Right cardiac atrium (tissue), 5 donors: ENCODE measurements around the gene RIPK1. TPM values are rescaled to one million over a fixed set of nuclear protein-coding genes. Genes with fewer than 3 reads are reported as not detected.
A peak's percentile ranks its signal among the peaks of the same experiment; 100 is the strongest.
"Not testable (repeated sequence)": the region's sequence is repeated elsewhere in the genome, so short reads cannot be mapped to it uniquely, and the experiment has no call there.

Source experiments
- ATAC-seq, 2 donors: fragments of 200-7000 bp; cut with Tn5 transposase; one replicate each; pipeline versions ENCODE4 v1.8.0 to v1.9.1; 2020; ENCODE audit warnings: moderate library complexity in 2 of 2, mild to moderate bottlenecking in 1 of 2
- DNase-seq, 3 donors: peaks; one replicate each; pipeline ENCODE4 v3.0.0-alpha.2; 2020
- H3K27ac ChIP-seq: one replicate; pipeline ENCODE4 v1.5.1; 2013; ENCODE audit warnings: mild to moderate bottlenecking, low read length, control low read depth, moderate library complexity
- H3K27me3 ChIP-seq: one replicate; pipeline ENCODE4 v1.6.1; 2013; ENCODE audit not compliant: control insufficient read depth, insufficient read depth
- H3K4me1 ChIP-seq: one replicate; pipeline ENCODE4 v1.6.1; 2013; ENCODE audit warnings: low read length; ENCODE audit not compliant: control insufficient read depth, insufficient read depth
- H3K4me3 ChIP-seq: one replicate; pipeline ENCODE4 v1.5.1; 2013; ENCODE audit warnings: low read length, control low read depth
- H3K9me3 ChIP-seq: one replicate; pipeline ENCODE4 v1.6.1; 2013; ENCODE audit warnings: low read length; ENCODE audit not compliant: control insufficient read depth
- WGBS: extraction: QIAGEN DNeasy Blood & Tissue Kit; methylation state at CpG from one replicate; pipeline ENCODE4 v1.1.7; 2013; 5-methylcytosine and 5-hydroxymethylcytosine counted together
- intact Hi-C, 4 donors: fragments of 100-400 bp; cut with DNase I; formaldehyde crosslinking; loops; one replicate each; pipeline versions ENCODE4 v1.11.0 to v1.14.0; 2022 to 2023
- polyA plus RNA-seq: library from polyadenylated mRNA; stranded (reverse); fragments of 200-250 nt; gene quantifications from one replicate; pipeline ENCODE4 v1.2.3, GENCODE V29; 2013
- total RNA-seq, 4 donors: library from RNA; stranded (reverse); fragmentation: NEBNext Ultra II Directional; extraction: Animal tissue kit (Norgen Biotek cat#: 25700); gene quantifications; one replicate each; pipeline ENCODE4 v1.2.1, GENCODE V29; 2021
- donor health status: healthy with polysubstance abuse.
- donor health status: DM: no; HTN: yes; CAD: no.
- donor health status: DM: no; HTN: no; CAD: no.
- donor health status: DM: no; HTN: yes; CAD: no; lungs with severe emphysema.
- donor health status: DM: yes; HTN: yes; CAD: no.

RIPK1 gene
- total and polyA plus RNA-seq, 5 donors: 6.8 to 11.5 (median 8.3) TPM

- 92% methylated on average over 8 of the region's 8 CpGs for WGBS
- intact Hi-C loops: loop anchor here in 2 of 4 donors (5.0 to 10.0 kb wide), 2 partner anchors 106 to 598 kb away; no protein-coding TSS in a partner anchor
- no peak for ATAC-seq
Observed at GRCh38 chr6:3136292-3137011, 68.2 kb downstream of the RIPK1 start.

GRCh38 chr6:3137057-3137777, 68.9 kb downstream of the RIPK1 start:
- H3K4me1 ChIP-seq: no peaks in the 10 kb centered on the region
- ATAC-seq: no peak
- 95% methylated on average over 12 of the region's 12 CpGs for WGBS
- no peaks in the 10 kb centered on the region for H3K27me3 ChIP-seq
- H3K9me3 ChIP-seq: no peaks in the 10 kb centered on the region
- intact Hi-C loops: loop anchor here in 2 of 4 donors (5.0 to 10.0 kb wide), 2 partner anchors 105 to 598 kb away; no protein-coding TSS in a partner anchor
- no peak for DNase-seq
- no peak overlapping the region for H3K4me3 ChIP-seq
- no peak overlapping the region for H3K27ac ChIP-seq

More at GRCh38 chr6:3136292-3137011, 68.2 kb downstream of the RIPK1 start:
- Histone ChIP-seq H3K4me1 (no peaks in the 10 kb centered on the region), H3K4me3 (no peak overlapping the region), H3K27ac (no peak overlapping the region), H3K27me3 (no peaks in the 10 kb centered on the region), H3K9me3 (no peaks in the 10 kb centered on the region)
- no peak for DNase-seq

GRCh38 chr6:3137873-3138272, 69.6 kb downstream of the RIPK1 start:
- not testable (repeated sequence) for ATAC-seq, H3K4me1 ChIP-seq, H3K4me3 ChIP-seq, H3K27me3 ChIP-seq, DNase-seq, H3K9me3 ChIP-seq
- intact Hi-C loops: loop anchor here in 2 of 4 donors (5.0 to 10.0 kb wide), 2 partner anchors 104 to 597 kb away; no protein-coding TSS in a partner anchor
- WGBS: 83% methylated on average over 6 of the region's 6 CpGs
- H3K27ac ChIP-seq: peak overlapping the region; percentile 9

GRCh38 chr6:3138341-3138740, 70.0 kb downstream of the RIPK1 start:
- no peaks in the 10 kb centered on the region for H3K4me1 ChIP-seq
- no peaks in the 10 kb centered on the region for H3K9me3 ChIP-seq
- no peak overlapping the region for H3K4me3 ChIP-seq
- DNase-seq (no peak), ATAC-seq (no peak)
- H3K27me3 ChIP-seq: no peaks in the 10 kb centered on the region
- WGBS: 73% methylated on average over 1 of the region's 1 CpG
- no peak overlapping the region for H3K27ac ChIP-seq
- intact Hi-C loops: loop anchor here in 2 of 4 donors (5.0 to 10.0 kb wide), 2 partner anchors 104 to 596 kb away; no protein-coding TSS in a partner anchor

- Histone ChIP-seq H3K4me3 (no peak overlapping the region), H3K9me3 (no peaks in the 10 kb centered on the region), H3K27me3 (no peaks in the 10 kb centered on the region), H3K27ac (peak overlapping the region; percentile 51), H3K4me1 (no peaks in the 10 kb centered on the region)
- WGBS: 48% methylated on average over 14 of the region's 14 CpGs
- peak; percentile 50 to 81 (median 75) for DNase-seq
- intact Hi-C loops: loop anchor here in 2 of 4 donors (5.0 to 10.0 kb wide), 2 partner anchors 103 to 596 kb away; no protein-coding TSS in a partner anchor
- ATAC-seq: peak; percentile 81 to 90
Observed at GRCh38 chr6:3139090-3139903, 71.0 kb downstream of the RIPK1 start.

GRCh38 chr6:3140201-3140600, 71.9 kb downstream of the RIPK1 start:
- Histone ChIP-seq H3K27me3 (no peaks in the 10 kb centered on the region), H3K27ac (no peak overlapping the region), H3K4me3 (no peak overlapping the region), H3K4me1 (no peaks in the 10 kb centered on the region), H3K9me3 (no peaks in the 10 kb centered on the region)
- DNase-seq (no peak), ATAC-seq (no peak)
- WGBS: 90% methylated on average over 20 of the region's 20 CpGs
- intact Hi-C loops: loop anchor here in 1 of 4 donors (5.0 kb wide), 1 partner anchor 107 kb away; no protein-coding TSS in a partner anchor

- Histone ChIP-seq H3K4me1 (no peaks in the 10 kb centered on the region), H3K27me3 (no peaks in the 10 kb centered on the region), H3K9me3 (no peaks in the 10 kb centered on the region), H3K27ac (no peak overlapping the region), H3K4me3 (no peak overlapping the region)
- ATAC-seq (no peak), DNase-seq (no peak)
- intact Hi-C loops: loop anchor here in 1 of 4 donors (5.0 kb wide), 1 partner anchor 105 kb away; no protein-coding TSS in a partner anchor
Observed at GRCh38 chr6:3142536-3142935, 74.2 kb downstream of the RIPK1 start.

GRCh38 chr6:3143158-3143557, 74.9 kb downstream of the RIPK1 start:
- Histone ChIP-seq H3K4me3 (no peak overlapping the region), H3K9me3 (no peaks in the 10 kb centered on the region), H3K4me1 (no peaks in the 10 kb centered on the region), H3K27me3 (no peaks in the 10 kb centered on the region), H3K27ac (no peak overlapping the region)
- intact Hi-C loops: loop anchor here in 1 of 4 donors (5.0 kb wide), 1 partner anchor 104 kb away; no protein-coding TSS in a partner anchor
- ATAC-seq (no peak), DNase-seq (no peak)
- 88% methylated on average over 6 of the region's 6 CpGs for WGBS

- H3K27ac ChIP-seq: no peak overlapping the region
- H3K9me3 ChIP-seq: no peaks in the 10 kb centered on the region
- no peak for DNase-seq
- H3K4me3 ChIP-seq: no peak overlapping the region
- no peak for ATAC-seq
- H3K27me3 ChIP-seq: no peaks in the 10 kb centered on the region
- no peaks in the 10 kb centered on the region for H3K4me1 ChIP-seq
- WGBS: 79% methylated on average over 8 of the region's 8 CpGs
- intact Hi-C loops: loop anchor here in 1 of 4 donors (5.0 kb wide), 1 partner anchor 103 kb away; no protein-coding TSS in a partner anchor
Observed at GRCh38 chr6:3144571-3144970, 76.3 kb downstream of the RIPK1 start.

GRCh38 chr6:3147914-3148757, 79.8 kb downstream of the RIPK1 start:
- no peaks in the 10 kb centered on the region for H3K27me3 ChIP-seq
- no peak for DNase-seq
- H3K27ac ChIP-seq: no peak overlapping the region
- 92% methylated on average over 6 of the region's 6 CpGs for WGBS
- no peaks in the 10 kb centered on the region for H3K9me3 ChIP-seq
- H3K4me1 ChIP-seq: peaks cover 3% of the 10 kb centered on the region
- peak in 1 of 2 donors; percentile 35 for ATAC-seq
- H3K4me3 ChIP-seq: no peak overlapping the region
- intact Hi-C loops: no loop called here
